GM12873 (cell line): Measurements from ENCODE around the gene ZNF777.

Experiments used
- CTCF ChIP-seq: IDR thresholded peaks from 2 replicates; pipeline ENCODE4 v1.5.1; 2012; ENCODE audit warnings: low read depth, mild to moderate bottlenecking, moderate library complexity, low read length, control low read depth; ENCODE audit not compliant: insufficient read depth; ENCODE audit errors: missing control alignments

Gene ZNF777

GRCh38 chr7:149498811-149499210 is 37.9 kb upstream of the ZNF777 start:
- TF ChIP-seq CTCF: no peak

GRCh38 chr7:149497467-149498261 is 36.8 kb upstream of the ZNF777 start, which contains the start of gene ZNF746:
TSS of gene ZNF746 (minus strand) at chr7:149497809. CDS start at chr7:149497536, 273 bp downstream.
- TF ChIP-seq CTCF: peak; percentile 67

GRCh38 chr7:149496642-149497391 is 36.0 kb upstream of the ZNF777 start:
- TF ChIP-seq CTCF: no peak

- TF ChIP-seq CTCF: no peak
Measured at GRCh38 chr7:149495785-149496641, 35.2 kb upstream of the ZNF777 start.

GRCh38 chr7:149494738-149495368 is 34.0 kb upstream of the ZNF777 start:
- TF ChIP-seq CTCF: no peak

- TF ChIP-seq CTCF: no peak
Measured at GRCh38 chr7:149493366-149493765, 32.5 kb upstream of the ZNF777 start.
